Stimulated activated CD8-positive, alpha-beta memory T cell treated with anti-CD3 and anti-CD28 coated beads, Interleukin-12 subunit alpha, Interleukin-12 subunit beta, amount 100 ng/mL, for 24 hours (primary cell): ENCODE measurements around the gene TMEM132C.
"Not testable (repeated sequence)": the region's sequence is repeated elsewhere in the genome, so short reads cannot be mapped to it uniquely, and the experiment has no call there.

Experiments
- DNase-seq: peaks from one replicate; pipeline ENCODE4 v3.0.0-alpha.2; 2020; ENCODE audit errors: extremely low read depth

The TMEM132C gene

GRCh38 chr12:128483526-128484255 lies 216.7 kb downstream of the TMEM132C start:
- DNase-seq: no peak

GRCh38 chr12:128497376-128497775 lies 230.4 kb downstream of the TMEM132C start:
- not testable (repeated sequence) for DNase-seq

GRCh38 chr12:128507470-128507869 lies 240.5 kb downstream of the TMEM132C start:
- no peak for DNase-seq

- DNase-seq: no peak
Observed at GRCh38 chr12:128509170-128509569, 242.2 kb downstream of the TMEM132C start.

GRCh38 chr12:128510511-128510910 lies 243.5 kb downstream of the TMEM132C start:
- DNase-seq: no peak

GRCh38 chr12:128513331-128513730 lies 246.4 kb downstream of the TMEM132C start:
- DNase-seq: no peak

- DNase-seq: no peak
Observed at GRCh38 chr12:128513831-128514230, 246.9 kb downstream of the TMEM132C start.

GRCh38 chr12:128518644-128519043 lies 251.7 kb downstream of the TMEM132C start:
- no peak for DNase-seq

GRCh38 chr12:128519426-128519825 lies 252.5 kb downstream of the TMEM132C start:
- DNase-seq: no peak

GRCh38 chr12:128521981-128522380 lies 255.0 kb downstream of the TMEM132C start:
- DNase-seq: no peak

GRCh38 chr12:128524439-128524838 lies 257.5 kb downstream of the TMEM132C start:
- no peak for DNase-seq

- DNase-seq: no peak
Observed at GRCh38 chr12:128531170-128531569, 264.2 kb downstream of the TMEM132C start.

GRCh38 chr12:128534906-128535305 lies 267.9 kb downstream of the TMEM132C start:
- no peak for DNase-seq

GRCh38 chr12:128536810-128537209 lies 269.8 kb downstream of the TMEM132C start:
- no peak for DNase-seq

- DNase-seq: no peak
Observed at GRCh38 chr12:128537668-128538067, 270.7 kb downstream of the TMEM132C start.

- no peak for DNase-seq
Observed at GRCh38 chr12:128542844-128543243, 275.9 kb downstream of the TMEM132C start.

- no peak for DNase-seq
Observed at GRCh38 chr12:128543460-128543859, 276.5 kb downstream of the TMEM132C start.

GRCh38 chr12:128543971-128544370 lies 277.0 kb downstream of the TMEM132C start:
- no peak for DNase-seq

GRCh38 chr12:128548949-128549348 lies 282.0 kb downstream of the TMEM132C start:
- no peak for DNase-seq

GRCh38 chr12:128549601-128550218 lies 282.7 kb downstream of the TMEM132C start:
- no peak for DNase-seq

- no peak for DNase-seq
Observed at GRCh38 chr12:128551266-128551665, 284.3 kb downstream of the TMEM132C start.

GRCh38 chr12:128554546-128555304 lies 287.8 kb downstream of the TMEM132C start:
- no peak for DNase-seq

- no peak for DNase-seq
Observed at GRCh38 chr12:128557231-128557630, 290.3 kb downstream of the TMEM132C start.
